Naive thymus-derived CD4-positive, alpha-beta T cell (primary cell): ENCODE data around the gene CDK17. TPM values are rescaled to one million over a fixed set of nuclear protein-coding genes. Genes with fewer than 3 reads are reported as not detected.

ENCODE experiments used
- ATAC-seq: fragments of 150-1000 bp; cut with Tn5 transposase; 2 replicates; pipeline ENCODE4 v1.10.0; 2021; ENCODE audit warnings: mild to moderate bottlenecking, moderate library complexity
- CTCF ChIA-PET: fragments of 350-600 bp; sonication (Branson Sonifier 250); formaldehyde crosslinking; loops from one replicate; lab custom pipeline; 2021; ENCODE audit warnings: antibody characterized with exemption; lab: Charles Lee
- POLR2A ChIA-PET: fragments of 350-600 bp; sonication (Branson Sonifier 250); formaldehyde crosslinking; loops from one replicate; lab custom pipeline; 2021; ENCODE audit warnings: antibody characterized with exemption, inconsistent platforms; lab: Charles Lee
- DNase-seq, 9 donors: peaks; one replicate each; pipeline versions ENCODE4 v3.0.0 to v3.0.0-alpha.2; 2020 to 2022; ENCODE audit warnings: mixed read lengths in 1 of 9
- H3K27ac ChIP-seq: one replicate; pipeline ENCODE4 v1.7.0; 2013; ENCODE audit warnings: mild to moderate bottlenecking, low read depth, low read length, moderate library complexity
- H3K27me3 ChIP-seq, 2 donors: one replicate each; pipeline ENCODE4 v1.7.0; 2013; ENCODE audit warnings: low read length in 2 of 2, mild to moderate bottlenecking in 2 of 2, moderate library complexity in 2 of 2; ENCODE audit not compliant: control insufficient read depth in 2 of 2, insufficient read depth in 2 of 2
- H3K36me3 ChIP-seq, 3 experiments: 1 replicate in 2 of 3; 2 replicates in 1 of 3; pipeline ENCODE4 v1.7.0; 2013; ENCODE audit warnings: low read length in 3 of 3, mild to moderate bottlenecking in 3 of 3, moderate library complexity in 1 of 3; ENCODE audit not compliant: insufficient read depth in 3 of 3, control insufficient read depth in 2 of 3
- H3K4me1 ChIP-seq, 2 donors: one replicate each; pipeline ENCODE4 v1.7.0; 2013; ENCODE audit warnings: low read length in 2 of 2, mild to moderate bottlenecking in 2 of 2, moderate library complexity in 1 of 2; ENCODE audit not compliant: control insufficient read depth in 2 of 2, insufficient read depth in 2 of 2
- H3K4me3 ChIP-seq: 2 replicates; pipeline ENCODE4 v1.7.0; 2013; ENCODE audit warnings: mild to moderate bottlenecking, low read length
- H3K9me3 ChIP-seq, 3 experiments: 1 replicate in 2 of 3; 2 replicates in 1 of 3; pipeline ENCODE4 v1.7.0; 2013; ENCODE audit warnings: low read length in 3 of 3; ENCODE audit not compliant: control insufficient read depth in 2 of 3
- H3K27ac Mint-ChIP-seq, 9 donors: one replicate each; pipeline ENCODE4 v1.8.0; 2020 to 2022; ENCODE audit warnings: mixed read lengths in 9 of 9, mild to moderate bottlenecking in 8 of 9, moderate library complexity in 5 of 9, inconsistent platforms in 2 of 9
- H3K27me3 Mint-ChIP-seq, 5 donors: one replicate each; pipeline ENCODE4 v1.8.0; 2021 to 2022; ENCODE audit warnings: mixed read lengths in 5 of 5, mild to moderate bottlenecking in 1 of 5
- H3K36me3 Mint-ChIP-seq, 5 donors: one replicate each; pipeline ENCODE4 v1.8.0; 2020 to 2022; ENCODE audit warnings: mixed read lengths in 5 of 5, mild to moderate bottlenecking in 3 of 5, inconsistent platforms in 1 of 5
- H3K4me1 Mint-ChIP-seq, 7 donors: one replicate each; pipeline ENCODE4 v1.8.0; 2020 to 2022; ENCODE audit warnings: mixed read lengths in 7 of 7, mild to moderate bottlenecking in 3 of 7, inconsistent platforms in 1 of 7
- H3K4me3 Mint-ChIP-seq, 10 donors: one replicate each; pipeline ENCODE4 v1.8.0; 2020 to 2022; ENCODE audit warnings: mild to moderate bottlenecking in 10 of 10, mixed read lengths in 10 of 10, moderate library complexity in 6 of 10, inconsistent platforms in 2 of 10
- H3K9me3 Mint-ChIP-seq, 11 donors: one replicate each; pipeline ENCODE4 v1.8.0; 2020 to 2022; ENCODE audit warnings: mixed read lengths in 11 of 11, mild to moderate bottlenecking in 4 of 11, inconsistent platforms in 1 of 11, moderate library complexity in 1 of 11
- intact Hi-C, 2 donors: fragments of 100-400 bp; cut with micrococcal nuclease; formaldehyde crosslinking; loops; one replicate each; pipeline ENCODE4 v1.15.1; 2023
- polyA plus RNA-seq, 2 donors: library from polyadenylated mRNA; unstranded; fragments of 300-500 nt; fragmentation: Illumina TruSeq; gene quantifications; one replicate each; pipeline ENCODE4 v1.2.3, GENCODE V29; 2021
- total RNA-seq, 6 experiments: library from RNA in 5 of 6; stranded (reverse) in 5 of 6; gene quantifications; 1 replicate in 5 of 6; 2 replicates in 1 of 6; pipeline ENCODE4 v1.2.3 and lab custom pipeline; 2021 to 2026

CDK17 gene
- total and polyA plus RNA-seq, 7 experiments from 2014 or later = 30.0 to 112 (median 67.0) TPM

DNA sequence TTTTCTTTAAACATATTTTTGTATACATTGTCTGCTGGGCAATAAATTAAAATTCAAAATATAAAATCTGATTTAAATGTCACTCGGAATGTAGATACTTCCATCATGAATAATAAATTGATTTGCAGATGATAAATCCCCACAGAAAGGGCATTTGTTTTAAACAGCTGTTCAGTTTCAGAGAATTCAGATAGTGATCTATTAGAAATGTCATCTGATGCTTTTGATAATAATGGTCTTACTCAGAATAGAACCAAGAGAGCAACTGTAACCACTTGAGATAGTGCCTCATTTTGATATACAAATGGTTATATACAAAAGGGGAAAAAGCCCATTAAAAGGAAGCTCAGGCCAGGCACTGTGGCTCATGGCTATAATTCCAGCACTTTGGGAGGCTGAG is 43.4 kb downstream of the CDK17 start:
- Histone ChIP-seq H3K4me1 (peaks cover 41 to 65% of the 10 kb centered on the region in 2 donors), H3K27ac (no peak overlapping the region), H3K4me3 (no peak overlapping the region), H3K27me3 (no peaks in the 10 kb centered on the region), H3K36me3 (no peaks in the 10 kb centered on the region), H3K9me3 (no peaks in the 10 kb centered on the region)
- ChIA-PET POLR2A (interaction anchor here (0.6 to 1.1 kb wide), 5 partner anchors 16 to 89 kb away, joined by 3 to 4 read pairs (median 3); partner anchors contain the start of gene CDK17), CTCF (interaction anchor here (0.5 kb wide), 1 partner anchor 32 kb away, joined by 4 read pairs; no protein-coding TSS in a partner anchor)
- ATAC-seq (no peak), DNase-seq (no peak)
- no peaks in the 10 kb centered on the region for H3K9me3 Mint-ChIP-seq
- peak overlapping the region in 5 of 9 donors; percentile 3 to 52 (median 12) for H3K27ac Mint-ChIP-seq
- intact Hi-C loops = loop anchor here in 1 of 2 donors (1.0 kb wide), 1 partner anchor 8 kb away; no protein-coding TSS in a partner anchor
- peaks cover 41 to 95% (median 90%) of the 10 kb centered on the region in 7 donors for H3K4me1 Mint-ChIP-seq
- peaks cover 0 to 4% (median 0%) of the 10 kb centered on the region in 5 donors for H3K36me3 Mint-ChIP-seq
- H3K27me3 Mint-ChIP-seq = no peaks in the 10 kb centered on the region
- peak overlapping the region in 1 of 10 donors; percentile 29 for H3K4me3 Mint-ChIP-seq

DNA sequence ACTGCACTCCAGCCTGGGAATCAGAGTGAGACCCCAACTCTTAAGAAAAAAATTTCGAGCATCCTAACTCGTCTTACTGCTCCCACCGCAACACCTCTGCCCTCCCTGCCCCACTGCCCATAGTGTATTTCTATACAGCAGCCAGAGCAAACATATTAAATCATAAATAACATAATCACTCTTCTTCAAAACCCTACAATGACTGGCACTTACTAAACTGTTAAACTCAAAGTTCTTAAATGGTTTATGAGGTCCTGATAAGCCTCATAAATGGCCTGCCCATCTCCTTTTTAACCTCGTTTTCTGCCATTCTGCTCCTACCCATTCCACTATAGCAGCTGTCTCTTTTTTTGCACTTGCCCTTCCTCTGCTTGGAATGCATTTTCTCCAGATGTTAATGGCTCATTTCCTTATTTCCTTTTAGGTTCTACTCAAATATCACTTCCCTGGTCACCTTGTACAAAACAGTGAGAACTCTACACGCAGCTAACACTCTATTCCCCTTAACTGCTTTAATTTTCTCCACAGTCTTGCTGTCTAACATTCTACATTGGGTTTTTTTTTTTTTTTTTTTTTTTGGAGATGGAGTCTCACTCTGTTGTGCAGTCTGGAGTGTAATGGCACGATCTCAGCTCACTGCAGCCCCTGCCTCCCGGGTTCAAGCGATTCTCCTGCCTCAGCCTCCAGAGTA is 45.2 kb downstream of the CDK17 start:
- peaks cover 41 to 95% (median 89%) of the 10 kb centered on the region in 7 donors for H3K4me1 Mint-ChIP-seq
- intact Hi-C loops = loop anchor here in 1 of 2 donors (2.0 kb wide), 1 partner anchor 16 kb away; no protein-coding TSS in a partner anchor
- CTCF ChIA-PET = interaction anchor here (0.6 kb wide), 1 partner anchor 162 kb away, joined by 3 read pairs; no protein-coding TSS in a partner anchor
- H3K4me3 Mint-ChIP-seq = peak overlapping the region in 6 of 10 donors; percentile 4 to 57 (median 30)
- H3K27me3 Mint-ChIP-seq = no peaks in the 10 kb centered on the region
- H3K36me3 Mint-ChIP-seq = peaks cover 0 to 1% (median 0%) of the 10 kb centered on the region in 5 donors
- Histone ChIP-seq H3K9me3 (no peaks in the 10 kb centered on the region), H3K4me3 (no peak overlapping the region), H3K27me3 (no peaks in the 10 kb centered on the region), H3K36me3 (no peaks in the 10 kb centered on the region), H3K27ac (no peak overlapping the region), H3K4me1 (peaks cover 30 to 61% of the 10 kb centered on the region in 2 donors)
- H3K9me3 Mint-ChIP-seq = peaks cover 0 to 2% (median 0%) of the 10 kb centered on the region in 11 donors
- DNase-seq = no peak
- POLR2A ChIA-PET = no interaction called here
- no peak for ATAC-seq
- H3K27ac Mint-ChIP-seq = peak overlapping the region in 7 of 9 donors; percentile 3 to 91 (median 59)

DNA sequence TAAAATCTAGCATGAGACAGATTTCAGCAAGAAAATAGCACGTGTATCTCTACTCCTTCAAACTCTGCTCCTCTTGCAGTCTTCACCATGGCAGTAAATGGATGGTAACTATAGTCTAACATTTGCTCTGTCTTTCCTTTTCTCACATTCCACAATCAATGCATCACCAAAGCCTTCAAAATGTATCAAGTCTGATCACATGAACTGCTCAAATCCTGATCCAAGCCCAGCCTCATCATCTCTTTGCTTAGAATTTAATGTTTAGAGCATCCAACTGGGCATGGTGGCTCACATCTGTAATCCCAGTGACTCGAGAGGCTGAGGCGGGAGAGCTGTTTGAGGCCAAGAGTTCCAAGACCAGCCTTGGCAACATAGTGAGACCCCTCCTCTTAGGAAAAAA is 45.9 kb downstream of the CDK17 start:
- Mint-ChIP-seq H3K9me3 (peaks cover 0 to 2% (median 0%) of the 10 kb centered on the region in 11 donors), H3K4me1 (peaks cover 44 to 95% (median 89%) of the 10 kb centered on the region in 7 donors), H3K27me3 (no peaks in the 10 kb centered on the region), H3K4me3 (peak overlapping the region in 5 of 10 donors; percentile 2 to 57 (median 20)), H3K27ac (peak overlapping the region in 8 of 9 donors; percentile 5 to 87 (median 56)), H3K36me3 (peaks cover 0 to 1% (median 0%) of the 10 kb centered on the region in 5 donors)
- ChIA-PET CTCF (interaction anchor here (0.6 to 1.0 kb wide), 2 partner anchors 149 to 163 kb away, joined by 3 read pairs; no protein-coding TSS in a partner anchor), POLR2A (no interaction called here)
- Histone ChIP-seq H3K27ac (no peak overlapping the region), H3K4me3 (no peak overlapping the region), H3K4me1 (peaks cover 30 to 62% of the 10 kb centered on the region in 2 donors), H3K36me3 (no peaks in the 10 kb centered on the region), H3K27me3 (no peaks in the 10 kb centered on the region), H3K9me3 (no peaks in the 10 kb centered on the region)
- intact Hi-C loops = loop anchor here in 1 of 2 donors (2.0 kb wide), 1 partner anchor 16 kb away; no protein-coding TSS in a partner anchor
- no peak for ATAC-seq
- DNase-seq = no peak

DNA sequence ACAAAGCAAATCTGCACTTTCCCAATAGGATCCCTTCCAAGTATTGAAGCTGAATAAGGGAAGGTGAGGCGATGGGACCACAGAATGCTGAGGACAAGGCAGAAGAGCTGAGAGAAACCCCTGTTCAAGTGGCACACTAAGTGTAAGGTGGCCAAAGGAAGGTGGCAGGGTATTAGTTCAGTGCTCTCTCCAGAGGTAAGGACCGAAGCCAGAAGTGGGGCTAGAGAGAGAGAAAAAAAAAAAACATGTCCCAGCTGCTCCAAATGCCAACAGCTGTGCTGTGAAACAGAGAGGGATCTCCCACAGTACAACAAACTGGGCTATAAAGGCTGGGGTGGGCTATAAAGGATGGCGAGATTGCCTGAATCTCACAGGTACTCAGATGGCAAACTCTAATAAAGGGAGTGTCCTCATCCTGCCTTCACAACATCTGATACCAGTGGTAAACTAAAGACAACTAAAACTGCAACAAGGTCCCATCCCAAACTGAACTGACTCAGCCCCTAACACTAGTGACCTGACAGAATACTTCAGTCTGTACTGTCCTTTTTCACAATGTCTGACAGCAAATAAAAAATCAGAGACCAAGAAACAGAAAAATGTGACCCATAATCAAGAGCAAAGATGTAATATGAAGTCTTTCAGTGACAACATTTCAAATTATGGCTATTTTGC is 47.9 kb downstream of the CDK17 start:
- peaks cover 30 to 62% of the 10 kb centered on the region in 2 donors for H3K4me1 ChIP-seq

DNA sequence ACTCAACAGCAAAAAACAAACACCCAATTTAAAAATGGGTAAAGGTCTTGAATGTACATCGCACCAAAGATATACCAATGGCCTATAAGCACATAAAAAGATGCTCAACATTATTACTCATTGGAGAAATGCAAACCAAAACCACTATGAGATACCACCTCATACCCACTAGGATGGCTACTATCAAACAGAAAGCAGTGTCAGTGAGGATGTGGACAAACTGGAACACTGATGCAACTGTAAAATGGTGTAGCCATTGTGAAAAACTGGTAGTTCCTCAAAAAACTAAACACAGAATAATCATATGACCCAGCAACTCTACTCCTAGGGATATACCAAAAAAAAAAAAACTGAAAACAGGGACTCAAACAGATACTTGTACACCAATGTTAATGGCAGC is 49.3 kb downstream of the CDK17 start:
- ChIA-PET CTCF (interaction anchor here (1.2 kb wide), 1 partner anchor 10 kb away, joined by 3 read pairs; no protein-coding TSS in a partner anchor), POLR2A (interaction anchor here (2.2 kb wide), 1 partner anchor 49 kb away, joined by 7 read pairs; the partner anchor contains the start of gene CDK17)
- Histone ChIP-seq H3K36me3 (no peaks in the 10 kb centered on the region), H3K4me1 (peaks cover 26 to 49% of the 10 kb centered on the region in 2 donors), H3K4me3 (no peak overlapping the region), H3K9me3 (peaks cover 0 to under 1% (median 0%) of the 10 kb centered on the region in 3 experiments), H3K27me3 (no peaks in the 10 kb centered on the region), H3K27ac (no peak overlapping the region)
- Mint-ChIP-seq H3K27ac (peak overlapping the region in 5 of 9 donors; percentile 9 to 83 (median 39)), H3K27me3 (no peaks in the 10 kb centered on the region), H3K36me3 (peaks cover 0 to 1% (median 0%) of the 10 kb centered on the region in 5 donors), H3K9me3 (peaks cover 0 to 2% (median 0%) of the 10 kb centered on the region in 11 donors), H3K4me1 (peaks cover 61 to 95% (median 86%) of the 10 kb centered on the region in 7 donors), H3K4me3 (peak overlapping the region in 5 of 10 donors; percentile 15 to 55 (median 37))
- intact Hi-C loops = loop anchor here in 1 of 2 donors (1.0 kb wide), 1 partner anchor 9 kb away; no protein-coding TSS in a partner anchor
- ATAC-seq = peak; percentile 76
- DNase-seq = no peak

More for the DNA sequence above, 47.9 kb downstream of the CDK17 start:
- H3K27ac Mint-ChIP-seq = peak overlapping the region in 8 of 9 donors; percentile 28 to 83 (median 67)
- H3K4me1 Mint-ChIP-seq = peaks cover 53 to 99% (median 90%) of the 10 kb centered on the region in 7 donors
- CTCF ChIA-PET = interaction anchor here (0.6 to 1.2 kb wide), 3 partner anchors 9 to 141 kb away, joined by 3 to 5 read pairs (median 3); no protein-coding TSS in a partner anchor
- Histone ChIP-seq H3K9me3 (no peaks in the 10 kb centered on the region), H3K4me3 (no peak overlapping the region), H3K27me3 (no peaks in the 10 kb centered on the region), H3K36me3 (no peaks in the 10 kb centered on the region), H3K27ac (no peak overlapping the region)
- H3K9me3 Mint-ChIP-seq = peaks cover 0 to 2% (median 0%) of the 10 kb centered on the region in 11 donors
- H3K4me3 Mint-ChIP-seq = peak overlapping the region in 8 of 10 donors; percentile 8 to 73 (median 29)
- intact Hi-C loops = loop anchor here in 1 of 2 donors (2.0 kb wide), 1 partner anchor 17 kb away; no protein-coding TSS in a partner anchor
- peaks cover 0 to 1% (median 0%) of the 10 kb centered on the region in 5 donors for H3K36me3 Mint-ChIP-seq
- DNase-seq = no peak
- POLR2A ChIA-PET = interaction anchor here (1.0 kb wide), 1 partner anchor 47 kb away, joined by 3 read pairs; no protein-coding TSS in a partner anchor
- H3K27me3 Mint-ChIP-seq = no peaks in the 10 kb centered on the region
- ATAC-seq = peak; percentile 26
